Keratinocyte (primary cell): ENCODE measurements around the gene STRADA. TPM values are rescaled to one million over a fixed set of nuclear protein-coding genes. Genes with fewer than 3 reads are reported as not detected.

Source experiments
- DNase-seq: peaks from one replicate; pipeline ENCODE4 v3.0.0-alpha.2; 2011; ENCODE audit warnings: low read depth, missing footprints, low spot score
- FAIRE-seq: peaks from 2 replicates; lab custom pipeline; 2011; peaks lifted over from hg19 to GRCh38; lab: Jason Lieb, UNC
- H2AFZ ChIP-seq: 2 replicates; pipeline ENCODE4 v1.6.0; 2012; ENCODE audit warnings: low read length, control low read depth, inconsistent platforms; ENCODE audit not compliant: control insufficient read depth
- H3K27ac ChIP-seq: 2 replicates; pipeline ENCODE4 v1.5.1; 2011; ENCODE audit warnings: low read length; ENCODE audit not compliant: control insufficient read depth, insufficient read depth
- H3K27me3 ChIP-seq: 3 replicates; pipeline ENCODE4 v1.6.0; 2011; ENCODE audit warnings: low read length; ENCODE audit not compliant: control insufficient read depth, insufficient read depth; ENCODE audit errors: extremely low read depth
- H3K36me3 ChIP-seq, 2 experiments: 2 replicates in 1 of 2; 3 replicates in 1 of 2; pipeline ENCODE4 v1.5.1; 2011; ENCODE audit warnings: low read length in 2 of 2, mild to moderate bottlenecking in 1 of 2; ENCODE audit not compliant: control insufficient read depth in 2 of 2, insufficient read depth in 2 of 2; ENCODE audit errors: extremely low read depth in 1 of 2
- H3K4me1 ChIP-seq: 3 replicates; pipeline ENCODE4 v1.5.1; 2011; ENCODE audit warnings: low read length; ENCODE audit not compliant: control insufficient read depth, insufficient read depth; ENCODE audit errors: extremely low read depth
- H3K4me2 ChIP-seq: 3 replicates; pipeline ENCODE4 v1.6.0; 2011; ENCODE audit warnings: low read depth, low read length; ENCODE audit not compliant: control insufficient read depth, insufficient read depth; ENCODE audit errors: extremely low read depth
- H3K4me3 ChIP-seq, 3 experiments: fragments of 200-600 bp in 1 of 3; sonication (generic) in 1 of 3; 2 replicates in 2 of 3; 3 replicates in 1 of 3; pipeline ENCODE4 v1.5.1; 2011 to 2016; ENCODE audit warnings: low read length in 3 of 3, mild to moderate bottlenecking in 3 of 3, control low read depth in 2 of 3, inconsistent platforms in 1 of 3, low read depth in 1 of 3, mixed read lengths in 1 of 3, mixed run types in 1 of 3, moderate library complexity in 1 of 3; ENCODE audit not compliant: control insufficient read depth in 2 of 3, insufficient read depth in 2 of 3; ENCODE audit errors: extremely low read depth in 1 of 3
- H3K79me2 ChIP-seq: 2 replicates; pipeline ENCODE4 v1.6.0; 2012; ENCODE audit warnings: low read length; ENCODE audit not compliant: control insufficient read depth, insufficient read depth
- H3K9ac ChIP-seq: 3 replicates; pipeline ENCODE4 v1.6.0; 2011; ENCODE audit warnings: low read length; ENCODE audit not compliant: control insufficient read depth, insufficient read depth; ENCODE audit errors: extremely low read depth
- H3K9me1 ChIP-seq: 3 replicates; pipeline ENCODE4 v1.6.0; 2011; ENCODE audit warnings: low read length; ENCODE audit not compliant: control insufficient read depth, insufficient read depth; ENCODE audit errors: extremely low read depth
- H3K9me3 ChIP-seq: 2 replicates; pipeline ENCODE4 v1.5.1; 2012; ENCODE audit warnings: low read depth, low read length; ENCODE audit not compliant: control insufficient read depth
- H4K20me1 ChIP-seq: 3 replicates; pipeline ENCODE4 v1.6.0; 2011; ENCODE audit warnings: low read length; ENCODE audit not compliant: control insufficient read depth, insufficient read depth; ENCODE audit errors: extremely low read depth
- CTCF ChIP-seq, 3 experiments: IDR thresholded peaks in 1 of 3; conservative IDR thresholded peaks in 1 of 3; optimal IDR thresholded peaks in 1 of 3; 2 replicates in 2 of 3; 3 replicates in 1 of 3; pipeline versions ENCODE3 to v1.5.1; 2011; ENCODE audit warnings: low read length in 3 of 3, mild to moderate bottlenecking in 3 of 3, moderate library complexity in 2 of 3, control low read depth in 1 of 3, inconsistent platforms in 1 of 3; ENCODE audit not compliant: insufficient read depth in 2 of 3; ENCODE audit errors: extremely low read depth in 1 of 3
- EZH2 ChIP-seq: IDR thresholded peaks from one replicate; pipeline ENCODE4 v1.6.1; 2012; ENCODE audit warnings: inconsistent platforms, mild to moderate bottlenecking, low read length, moderate library complexity
- dilution Hi-C: fragments of 300-500 bp; cut with MboI; formaldehyde crosslinking; loops from one replicate; pipeline ENCODE4 v1.7.0; 2020; ENCODE audit warnings: low sequenced_read_pairs; ENCODE audit not compliant: extremely low pct_ligation_motif_present
- polyA plus RNA-seq, 5 experiments: library from polyadenylated mRNA; depleted of rRNA in 3 of 5; stranded (reverse) in 3 of 5; stranded (forward) in 1 of 5; unstranded in 1 of 5; fragments of >200 nt; gene quantifications; 1 replicate in 1 of 5; 2 replicates in 3 of 5; 3 replicates in 1 of 5; pipeline versions ENCODE4 v1.2.1 to v1.2.3, GENCODE V29; 2011 to 2012; ENCODE audit warnings: missing spikeins in 2 of 5, low read depth in 1 of 5, low replicate concordance in 1 of 5

The STRADA gene
- polyA plus RNA-seq, 1 donor (not counting 4 experiments of a cell fraction or from before 2014, with no cell fraction given): 25.9 TPM

- peak overlapping the region; percentile 79 for H3K27ac ChIP-seq
- peak overlapping the region in 1 of 3 experiments; percentile 31 for H3K4me3 ChIP-seq
- dilution Hi-C loops: loop anchor here (5.0 kb wide), 1 partner anchor 36 kb away; no protein-coding TSS in a partner anchor
- FAIRE-seq (no peak), DNase-seq (no peak)
- no peaks in the 10 kb centered on the region for H3K27me3 ChIP-seq
- TF ChIP-seq EZH2 (no peak), CTCF (optimal IDR thresholded peaks at IDR 0.05 in 1 of 3, IDR thresholded peaks at IDR 0.05 in 1 of 3, conservative IDR thresholded peaks at IDR 0.05 in 1 of 3; ENCODE audit: extremely low read depth in 1 of 3, insufficient read depth in 2 of 3, low read length in 3 of 3) (no peak)
- peaks cover 92% of the 10 kb centered on the region for H3K79me2 ChIP-seq
- H3K9ac ChIP-seq: peak overlapping the region; percentile 58
- H2AFZ ChIP-seq: no peak overlapping the region
- H3K9me3 ChIP-seq: no peaks in the 10 kb centered on the region
- H3K9me1 ChIP-seq: no peaks in the 10 kb centered on the region
- H4K20me1 ChIP-seq: peaks cover 13% of the 10 kb centered on the region
- peak overlapping the region; percentile 58 for H3K4me2 ChIP-seq
- peaks cover 8 to 28% of the 10 kb centered on the region in 2 experiments for H3K36me3 ChIP-seq
- H3K4me1 ChIP-seq: peaks cover 56% of the 10 kb centered on the region
These were observed 39.3 kb upstream of the STRADA start for GRCh38 chr17:63780928-63781327.

- peaks cover 56% of the 10 kb centered on the region for H3K4me1 ChIP-seq
- TF ChIP-seq EZH2: no peak
- peak overlapping the region; percentile 58 for H3K9ac ChIP-seq
- peaks cover 8 to 28% of the 10 kb centered on the region in 2 experiments for H3K36me3 ChIP-seq
- H4K20me1 ChIP-seq: peaks cover 13% of the 10 kb centered on the region
- no peak overlapping the region for H2AFZ ChIP-seq
- H3K9me3 ChIP-seq: no peaks in the 10 kb centered on the region
- peak overlapping the region; percentile 58 for H3K4me2 ChIP-seq
- H3K27ac ChIP-seq: peak overlapping the region; percentile 79
- peak; percentile 89 for FAIRE-seq
- dilution Hi-C loops: loop anchor here (5.0 kb wide), 1 partner anchor 37 kb away; no protein-coding TSS in a partner anchor
- no peaks in the 10 kb centered on the region for H3K9me1 ChIP-seq
- no peaks in the 10 kb centered on the region for H3K27me3 ChIP-seq
- no peak for DNase-seq
- peaks cover 93% of the 10 kb centered on the region for H3K79me2 ChIP-seq
- peak overlapping the region in 1 of 3 experiments; percentile 31 for H3K4me3 ChIP-seq
These were observed 38.9 kb upstream of the STRADA start for GRCh38 chr17:63780507-63780906.

GRCh38 chr17:63775420-63775819 is 33.8 kb upstream of the STRADA start:
- Histone ChIP-seq H3K4me1 (peaks cover 29% of the 10 kb centered on the region), H3K9ac (peak overlapping the region; percentile 95), H2AFZ (no peak overlapping the region), H3K9me1 (no peaks in the 10 kb centered on the region), H3K27me3 (no peaks in the 10 kb centered on the region), H3K79me2 (peaks cover 88% of the 10 kb centered on the region), H3K9me3 (no peaks in the 10 kb centered on the region), H3K4me2 (peak overlapping the region; percentile 77), H4K20me1 (peaks cover 7% of the 10 kb centered on the region), H3K36me3 (peaks cover 6 to 16% of the 10 kb centered on the region in 2 experiments), H3K4me3 (peak overlapping the region; percentile 93 to 99 (median 96)), H3K27ac (peak overlapping the region; percentile 99)
- DNase-seq: no peak
- dilution Hi-C loops: no loop called here
- TF ChIP-seq CTCF (optimal IDR thresholded peaks at IDR 0.05 in 1 of 3, IDR thresholded peaks at IDR 0.05 in 1 of 3, conservative IDR thresholded peaks at IDR 0.05 in 1 of 3; ENCODE audit: extremely low read depth in 1 of 3, insufficient read depth in 2 of 3, low read length in 3 of 3): no peak
- no peak for TF ChIP-seq EZH2
- no peak for FAIRE-seq
